Adrenal gland (tissue), 12 donors: ENCODE measurements around the gene POT1. TPM values are rescaled to one million over a fixed set of nuclear protein-coding genes. Genes with fewer than 3 reads are reported as not detected.

Experiments
- DNase-seq, 7 donors: peaks; one replicate each; pipeline ENCODE4 v3.0.0-alpha.2; 2019 to 2020
- H3K27ac ChIP-seq, 5 donors: fragments of 200-600 bp; sonication (generic) in 4 of 5; 1 replicate in 3 of 5; 2 replicates in 2 of 5; pipeline versions ENCODE4 v1.5.1 to v1.8.0; 2016 to 2020; ENCODE audit warnings: mild to moderate bottlenecking in 1 of 5
- H3K27me3 ChIP-seq: fragments of 200-600 bp; 2 replicates; pipeline ENCODE4 v1.8.0; 2021
- H3K36me3 ChIP-seq, 2 donors: fragments of 200-600 bp; replicated peaks in 1 of 2; 1 replicate in 1 of 2; 2 replicates in 1 of 2; pipeline versions ENCODE4 v1.5.1 to v1.8.0; 2018 to 2022
- H3K4me1 ChIP-seq, 2 donors: fragments of 200-600 bp; replicated peaks in 1 of 2; 1 replicate in 1 of 2; 2 replicates in 1 of 2; pipeline versions ENCODE4 v1.5.1 to v1.8.0; 2018 to 2021
- H3K4me3 ChIP-seq, 4 donors: fragments of 200-600 bp; sonication (generic) in 3 of 4; one replicate each; pipeline ENCODE4 v1.5.1; 2016 to 2018
- H3K9me3 ChIP-seq, 3 donors: fragments of 200-600 bp; sonication (generic) in 1 of 3; replicated peaks in 1 of 3; 1 replicate in 2 of 3; 2 replicates in 1 of 3; pipeline versions ENCODE4 v1.5.1 to v1.8.0; 2016 to 2021
- CTCF ChIP-seq, 6 experiments: fragments of 450-650 bp in 4 of 6; fragments of 200-600 bp in 2 of 6; sonication (generic) in 1 of 6; IDR thresholded peaks; 1 replicate in 5 of 6; 2 replicates in 1 of 6; pipeline versions ENCODE4 v1.5.1 to v1.8.0; 2016 to 2021; ENCODE audit warnings: antibody characterized with exemption in 6 of 6, mild to moderate bottlenecking in 2 of 6, moderate library complexity in 1 of 6
- POLR2A ChIP-seq, 2 donors: fragments of 450-650 bp; IDR thresholded peaks; one replicate each; pipeline ENCODE4 v1.6.1; 2017; ENCODE audit warnings: antibody characterized with exemption in 2 of 2, mild to moderate bottlenecking in 2 of 2, moderate library complexity in 1 of 2
- WGBS, 4 donors: extraction: QIAGEN DNeasy Blood & Tissue Kit in 2 of 4; methylation state at CpG; one replicate each; pipeline versions ENCODE4 v1.1.5 to v1.1.7; 2013 to 2017; 5-methylcytosine and 5-hydroxymethylcytosine counted together
- intact Hi-C, 2 donors: fragments of 100-400 bp; cut with DNase I; formaldehyde crosslinking; loops; one replicate each; pipeline versions ENCODE4 v1.14.1 to v1.15.0; 2022 to 2023
- polyA plus RNA-seq, 3 donors: library from polyadenylated mRNA; stranded (reverse); fragments of 200-250 nt in 2 of 3; fragments of 350-450 nt in 1 of 3; fragmentation: Illumina TruSeq in 1 of 3; extraction: RNeasy Lipid Tissue Mini Kit (QIAGEN cat#74804) in 1 of 3; gene quantifications; one replicate each; pipeline ENCODE4 v1.2.3, GENCODE V29; 2013 to 2014
- total RNA-seq, 9 donors: library from RNA; depleted of rRNA in 4 of 9; stranded (reverse); fragments of >200 nt in 4 of 9; fragments of 120-200 nt in 1 of 9; fragmentation: NEBNext Ultra II Directional in 1 of 9; extraction: Animal tissue kit (Norgen Biotek cat#: 25700) in 1 of 9; gene quantifications; one replicate each; pipeline versions ENCODE4 v1.1.0 to v1.2.4, GENCODE V29; 2013 to 2023
- donor health status: healthy with polysubstance abuse.
- donor health status: Bipolar disorder and iron deficiency.
- donor health status: DM: yes; HTN: yes; CAD: no.
- donor health status: DM: no; HTN: no; CAD: no.
- donor health status: DM: no; HTN: no; CAD: no.
- donor health status: DM: yes; HTN: yes; CAD: no.

The POT1 gene
- total and polyA plus RNA-seq, 12 donors, result 7.0 to 39.7 (median 27.7) TPM

- Histone ChIP-seq H3K4me1 (no peaks in the 10 kb centered on the region), H3K9me3 (peaks cover 0 to 13% (median 0%) of the 10 kb centered on the region in 3 donors), H3K36me3 (no peaks in the 10 kb centered on the region), H3K4me3 (no peak overlapping the region), H3K27me3 (no peaks in the 10 kb centered on the region), H3K27ac (no peak overlapping the region)
- WGBS, 4 donors, result 64 to 75% (median 72%) methylated on average over 2 of the region's 2 CpGs
- intact Hi-C loops, result no loop called here
- no peak for DNase-seq
- TF ChIP-seq CTCF (IDR thresholded peaks at IDR 0.05) (no peak), POLR2A (IDR thresholded peaks at IDR 0.05) (no peak)
These were observed 132.9 kb downstream of the POT1 start for GRCh38 chr7:124796771-124797170.

- Histone ChIP-seq H3K36me3 (no peaks in the 10 kb centered on the region), H3K9me3 (peaks cover 0 to 13% (median 0%) of the 10 kb centered on the region in 3 donors), H3K4me3 (no peak overlapping the region), H3K4me1 (no peaks in the 10 kb centered on the region), H3K27ac (no peak overlapping the region), H3K27me3 (no peaks in the 10 kb centered on the region)
- intact Hi-C loops, result no loop called here
- DNase-seq, result no peak
- WGBS, 4 donors, result 71 to 85% (median 74%) methylated on average over 3 of the region's 3 CpGs
- TF ChIP-seq CTCF (IDR thresholded peaks at IDR 0.05) (no peak), POLR2A (IDR thresholded peaks at IDR 0.05) (no peak)
These were observed 136.9 kb downstream of the POT1 start for GRCh38 chr7:124792696-124793095.

- no peaks in the 10 kb centered on the region for H3K27me3 ChIP-seq
- intact Hi-C loops, result no loop called here
- TF ChIP-seq CTCF (IDR thresholded peaks at IDR 0.05) (no peak), POLR2A (IDR thresholded peaks at IDR 0.05) (no peak)
- no peak overlapping the region for H3K4me3 ChIP-seq
- no peaks in the 10 kb centered on the region for H3K4me1 ChIP-seq
- DNase-seq, result no peak
- peaks cover 0 to 13% (median 0%) of the 10 kb centered on the region in 3 donors for H3K9me3 ChIP-seq
- no peaks in the 10 kb centered on the region for H3K36me3 ChIP-seq
- H3K27ac ChIP-seq, result no peak overlapping the region
These were observed 137.6 kb downstream of the POT1 start for GRCh38 chr7:124792002-124792401.

- H3K36me3 ChIP-seq, result no peaks in the 10 kb centered on the region
- no peaks in the 10 kb centered on the region for H3K27me3 ChIP-seq
- H3K4me1 ChIP-seq, result no peaks in the 10 kb centered on the region
- 62 to 72% (median 66%) methylated on average over 4 of the region's 4 CpGs for WGBS, 4 donors
- no peak for DNase-seq
- peaks cover 0 to 13% (median 0%) of the 10 kb centered on the region in 3 donors for H3K9me3 ChIP-seq
- intact Hi-C loops, result no loop called here
- no peak overlapping the region for H3K4me3 ChIP-seq
- no peak overlapping the region for H3K27ac ChIP-seq
- TF ChIP-seq POLR2A (IDR thresholded peaks at IDR 0.05), result no peak
- no peak for TF ChIP-seq CTCF (IDR thresholded peaks at IDR 0.05)
These were observed 138.2 kb downstream of the POT1 start for GRCh38 chr7:124791426-124791825.
